Erythroblast (primary cell): ENCODE measurements around the gene DIP2B.

Experiments
- DNase-seq, 2 experiments: peaks; one replicate each; lab custom pipeline; 2025; lab: John Stamatoyannopoulos, UW
- GATA1 ChIP-seq: IDR thresholded peaks from 2 replicates; pipeline ENCODE4 v1.6.1; 2011; ENCODE audit warnings: low read depth, mild to moderate bottlenecking, control low read depth, low read length, moderate library complexity
- POLR2A ChIP-seq: IDR thresholded peaks from 2 replicates; pipeline ENCODE4 v1.6.1; 2011; ENCODE audit warnings: mild to moderate bottlenecking, low read length

The DIP2B gene

DNA sequence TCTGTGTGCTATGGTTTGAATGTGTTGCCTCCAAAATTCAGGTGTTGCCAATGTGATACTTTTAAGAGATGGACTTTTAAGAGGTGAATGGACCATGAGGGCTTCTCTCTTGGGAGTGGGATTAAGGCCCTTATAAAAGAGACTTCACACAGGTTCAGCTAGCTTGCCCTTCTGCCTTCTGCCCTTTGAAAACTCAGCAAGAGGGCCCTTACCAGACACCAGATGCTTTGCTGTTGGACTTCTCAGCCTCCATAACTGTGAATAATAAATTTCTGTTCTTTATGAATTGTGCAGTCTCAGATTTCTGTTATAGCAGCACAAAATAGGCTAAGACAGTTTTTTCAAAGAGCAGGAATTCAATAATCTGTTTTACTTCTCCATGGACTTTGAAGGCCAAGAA lies 86.1 kb downstream of the DIP2B start:
- DNase-seq: no peak
- TF ChIP-seq POLR2A (no peak), GATA1 (no peak)

GRCh38 chr12:50595667-50596066 lies 90.9 kb downstream of the DIP2B start:
- DNase-seq: no peak
- TF ChIP-seq GATA1 (no peak), POLR2A (no peak)

DNA sequence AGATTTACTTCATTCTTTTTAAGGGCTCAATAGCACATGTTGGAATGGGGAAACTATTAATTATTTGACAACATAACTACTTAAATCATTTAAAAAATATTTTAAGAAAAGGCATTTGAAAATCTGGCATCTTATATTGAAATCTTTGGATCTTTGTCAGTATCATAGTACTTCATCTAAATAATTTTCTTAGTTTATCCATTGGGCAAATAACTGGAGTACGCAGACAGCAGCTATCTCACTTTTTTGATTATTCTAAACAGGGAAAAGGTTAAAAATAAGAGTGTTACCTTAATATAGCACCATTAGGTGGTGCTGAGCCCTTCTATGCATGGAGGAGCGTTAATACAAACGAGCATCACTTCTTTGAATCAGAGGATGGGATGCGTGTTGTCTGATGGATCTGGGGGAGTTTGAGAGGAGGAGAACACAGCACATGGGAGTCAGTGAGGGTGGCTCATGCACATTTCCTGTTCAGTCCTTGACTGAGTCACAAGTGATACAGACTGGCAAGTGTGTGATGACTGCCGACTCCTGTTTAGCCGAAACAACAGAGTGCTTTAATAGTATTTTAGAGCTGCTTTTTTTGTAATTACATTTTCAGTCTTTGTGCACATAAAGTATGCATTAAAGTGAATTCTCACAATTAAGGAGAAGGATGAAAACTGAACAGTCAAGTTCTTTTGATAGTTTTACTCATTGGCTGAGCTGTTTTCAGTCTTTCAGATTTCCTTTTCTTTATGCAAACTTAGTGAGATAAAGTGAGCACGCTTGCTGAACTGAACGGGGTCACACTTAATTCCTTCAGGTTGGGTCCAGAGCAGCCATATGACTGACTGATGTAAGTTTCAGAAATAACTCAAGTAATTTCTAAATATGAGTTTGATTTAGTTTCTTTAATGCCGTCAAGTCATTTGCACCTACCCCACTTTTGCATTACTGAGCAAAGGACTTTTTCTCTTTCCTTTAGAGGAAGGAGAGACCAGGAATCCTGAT lies 92.7 kb downstream of the DIP2B start:
- DNase-seq: peak in 1 of 2 experiments; percentile 38
- TF ChIP-seq POLR2A (no peak), GATA1 (no peak)

DNA sequence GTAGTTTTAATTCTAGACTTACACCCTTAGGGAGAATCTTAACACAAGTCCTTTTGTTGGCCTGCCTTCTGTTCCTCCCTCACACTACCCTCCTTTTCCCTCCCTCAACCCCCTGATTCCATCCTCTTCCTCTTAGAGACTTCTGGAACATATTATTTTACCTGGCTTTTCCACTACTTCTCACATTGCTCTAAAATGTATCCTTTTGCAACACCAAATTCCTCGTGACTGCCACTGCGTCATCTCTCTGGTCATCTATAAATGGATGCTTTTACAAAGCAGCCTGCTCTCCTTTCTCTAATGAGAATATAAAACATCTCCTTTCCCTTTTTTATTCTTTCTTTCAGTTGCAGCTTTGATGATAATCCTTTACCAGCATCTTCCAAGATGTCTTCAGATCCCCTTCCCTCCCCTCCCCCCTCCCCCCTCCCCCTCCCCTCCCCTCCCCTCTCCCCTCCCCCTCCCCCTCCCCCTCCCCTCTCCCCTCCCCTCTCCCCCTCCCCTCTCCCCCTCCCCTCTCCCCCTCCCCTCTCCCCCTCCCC lies 93.6 kb downstream of the DIP2B start:
- DNase-seq: no peak
- TF ChIP-seq GATA1 (no peak), POLR2A (no peak)

DNA sequence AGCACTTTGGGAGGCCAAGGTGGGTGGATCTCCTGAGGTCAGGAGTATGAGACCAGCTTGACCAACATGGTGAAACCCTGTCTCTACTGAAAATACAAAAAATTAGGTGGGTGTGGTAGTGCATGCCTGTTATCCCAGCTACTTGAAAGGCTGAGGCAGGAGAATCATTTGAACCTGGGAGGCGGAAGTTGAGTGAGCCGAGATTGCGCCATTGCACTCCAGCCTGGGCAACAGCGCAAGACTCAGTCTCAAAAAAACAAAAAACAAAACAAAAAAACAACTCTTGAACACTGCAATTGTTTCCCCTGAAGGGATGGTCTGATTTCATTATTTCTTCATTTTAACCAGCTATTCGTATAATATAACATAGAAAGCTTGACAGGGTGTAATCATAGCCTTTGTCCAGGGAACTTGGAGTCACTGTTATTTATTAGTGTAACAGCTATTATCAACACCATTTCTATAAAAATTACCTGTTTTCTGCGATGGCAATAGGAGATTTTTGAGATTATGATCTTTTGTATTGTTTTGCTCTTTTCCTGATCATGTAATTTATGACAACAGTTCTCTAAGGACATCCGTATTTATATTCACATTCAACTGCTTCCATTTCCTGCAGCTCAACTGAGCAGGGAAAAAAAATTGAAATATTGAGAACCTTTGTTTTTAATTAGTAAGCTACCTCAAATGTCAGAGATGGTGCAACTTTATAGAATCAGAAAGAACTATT lies 94.7 kb downstream of the DIP2B start:
- TF ChIP-seq GATA1 (no peak), POLR2A (no peak)
- no peak for DNase-seq

GRCh38 chr12:50600364-50600763 lies 95.6 kb downstream of the DIP2B start:
- no peak for DNase-seq
- no peak for TF ChIP-seq GATA1
- no peak for TF ChIP-seq POLR2A

GRCh38 chr12:50603817-50604639 lies 99.2 kb downstream of the DIP2B start:
- DNase-seq: peak in 1 of 2 experiments; percentile 20
- TF ChIP-seq GATA1 (no peak), POLR2A (no peak)

GRCh38 chr12:50604640-50604920 lies 99.8 kb downstream of the DIP2B start:
- DNase-seq: no peak
- no peak for TF ChIP-seq GATA1
- no peak for TF ChIP-seq POLR2A

DNA sequence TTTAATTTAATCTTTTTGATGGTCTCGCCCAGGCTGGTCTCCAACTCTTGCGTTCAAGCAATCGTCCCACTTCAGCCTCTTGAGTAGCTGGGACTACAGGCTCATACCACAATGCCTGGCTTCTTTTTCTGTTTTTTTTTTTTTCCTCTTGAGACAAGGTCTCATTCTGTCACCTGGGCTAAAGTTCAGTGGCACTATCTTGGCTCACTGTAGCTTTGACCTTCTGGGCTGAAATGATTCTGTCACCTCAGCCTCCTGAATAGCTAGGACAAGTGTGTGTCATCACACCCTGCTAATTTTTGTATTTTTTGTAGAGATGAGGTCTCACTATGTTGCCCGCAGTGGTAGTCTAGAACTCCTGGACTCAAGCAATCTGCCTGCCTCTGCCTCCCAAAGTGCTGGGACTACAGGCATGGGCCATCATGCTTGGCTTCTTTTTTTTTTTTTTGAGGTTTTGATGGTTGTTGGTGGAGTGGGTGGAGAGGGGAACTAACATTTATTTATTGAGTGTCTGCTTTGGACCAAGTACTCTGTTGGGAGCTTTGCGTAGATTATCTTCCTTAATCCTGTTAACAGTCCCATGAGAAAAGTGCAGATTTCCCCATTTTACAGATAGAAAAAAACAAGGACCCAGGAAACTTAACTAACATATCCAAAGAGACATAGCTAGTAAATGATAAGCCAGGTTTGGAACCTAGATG lies 102.0 kb downstream of the DIP2B start:
- no peak for DNase-seq
- TF ChIP-seq POLR2A (no peak), GATA1 (no peak)

DNA sequence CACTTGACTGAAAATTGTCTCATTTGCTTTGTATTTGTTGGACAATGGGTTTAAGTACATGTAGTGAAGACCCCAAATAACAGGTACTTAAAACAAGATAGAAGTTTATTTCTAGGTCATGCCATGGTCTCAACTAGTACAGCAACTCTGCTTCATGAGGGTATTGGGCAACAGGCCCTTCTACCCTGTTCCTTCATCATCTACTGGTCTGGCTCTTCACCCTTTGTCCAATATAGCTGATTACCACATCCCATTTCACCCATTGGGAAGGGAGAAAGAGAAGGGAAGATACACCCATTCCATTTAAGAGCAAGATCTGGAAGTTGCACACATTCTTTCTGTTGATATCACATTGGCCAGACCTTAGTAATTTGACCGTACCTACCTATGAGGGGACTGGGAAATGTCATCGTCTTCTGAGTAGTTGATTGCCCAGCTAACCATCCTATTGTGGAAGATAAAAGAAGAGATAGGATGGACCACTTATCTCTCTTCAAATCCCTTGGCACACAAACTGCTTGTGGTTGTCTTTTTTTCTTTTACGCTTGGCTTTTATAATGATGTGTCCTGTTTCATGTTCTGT lies 104.6 kb downstream of the DIP2B start:
- DNase-seq: no peak
- TF ChIP-seq POLR2A (no peak), GATA1 (no peak)

DNA sequence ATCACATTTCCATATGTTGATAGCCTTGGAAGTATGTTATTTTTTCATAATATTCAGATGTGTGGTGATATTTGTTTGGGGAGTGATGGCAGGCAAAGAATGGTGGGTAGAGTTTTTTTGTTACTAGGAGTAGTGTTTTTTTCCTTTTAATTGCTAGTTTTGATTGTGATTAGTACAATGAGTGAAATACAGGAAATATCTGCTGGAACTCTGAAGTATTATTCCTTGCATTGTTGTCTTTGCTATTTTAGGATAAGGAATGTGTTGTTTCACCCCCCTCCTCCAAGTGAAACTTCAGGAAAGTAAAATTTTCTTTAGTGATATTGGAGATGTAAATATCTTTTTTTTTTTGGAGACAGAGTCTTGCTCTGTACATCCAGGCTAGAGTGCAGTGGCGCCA lies 105.4 kb downstream of the DIP2B start:
- DNase-seq: no peak
- no peak for TF ChIP-seq GATA1
- TF ChIP-seq POLR2A: no peak

DNA sequence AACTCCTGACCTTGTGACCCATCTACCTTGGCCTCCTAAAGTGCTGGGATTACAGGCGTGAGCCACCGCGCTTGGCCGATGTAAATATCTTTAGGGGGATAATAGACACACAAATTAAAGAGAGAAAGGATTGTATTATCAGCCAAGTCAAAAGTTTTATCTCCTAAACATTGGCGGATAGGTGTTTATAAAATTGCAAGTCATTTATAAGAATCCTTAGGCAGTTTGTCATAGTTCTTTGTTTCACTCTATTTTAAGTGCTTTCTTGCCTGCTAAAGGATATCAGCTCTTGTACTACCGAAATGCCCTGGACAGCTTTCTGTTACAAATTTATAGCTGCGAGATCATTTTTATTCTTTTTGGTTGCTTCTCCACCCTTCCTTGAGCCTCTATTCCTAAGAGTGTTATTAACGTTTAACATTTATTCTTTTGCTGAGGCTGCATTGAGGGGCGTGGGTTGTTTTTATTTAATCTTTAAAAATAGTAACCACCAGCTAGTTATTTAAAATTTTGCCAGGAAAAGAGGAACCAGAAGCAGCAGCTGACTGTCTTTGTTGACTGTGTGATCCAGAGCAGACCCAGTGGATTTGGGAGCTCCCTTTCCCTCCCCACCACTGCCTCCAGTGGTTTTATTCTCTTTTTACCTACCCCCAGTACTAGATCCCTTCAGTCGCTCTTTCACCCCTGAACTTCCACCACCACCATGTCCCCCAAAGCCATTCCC lies 106.4 kb downstream of the DIP2B start:
- DNase-seq: no peak
- TF ChIP-seq POLR2A (no peak), GATA1 (no peak)
